Mesothelial cell of epicardium (in vitro differentiated cells): ENCODE measurements around the gene JRKL. TPM values are rescaled to one million over a fixed set of nuclear protein-coding genes. Genes with fewer than 3 reads are reported as not detected.

Experiments
- DNase-seq, 2 experiments: peaks; one replicate each; pipeline ENCODE4 v3.0.0; 2021; ENCODE audit warnings: low spot score in 2 of 2; ENCODE audit not compliant: unreplicated experiment in 2 of 2
- H3K27ac Mint-ChIP-seq: 2 replicates; pipeline ENCODE4 v1.8.0; 2021; ENCODE audit warnings: mixed read lengths
- H3K27me3 Mint-ChIP-seq: 2 replicates; pipeline ENCODE4 v1.8.0; 2021; ENCODE audit warnings: low read depth, mixed read lengths
- H3K36me3 Mint-ChIP-seq: 2 replicates; pipeline ENCODE4 v1.8.0; 2021; ENCODE audit warnings: mixed read lengths
- H3K4me1 Mint-ChIP-seq: 2 replicates; pipeline ENCODE4 v1.8.0; 2021; ENCODE audit warnings: mixed read lengths
- H3K4me3 Mint-ChIP-seq: 2 replicates; pipeline ENCODE4 v1.8.0; 2021; ENCODE audit warnings: mild to moderate bottlenecking, moderate library complexity, mixed read lengths
- H3K9me3 Mint-ChIP-seq: 2 replicates; pipeline ENCODE4 v1.8.0; 2021; ENCODE audit warnings: mixed read lengths
- CTCF ChIP-seq: fragments of 200-600 bp; sonication (generic); IDR thresholded peaks from one replicate; pipeline ENCODE4 v1.5.0; 2021; ENCODE audit warnings: antibody characterized with exemption; ENCODE audit not compliant: unreplicated experiment
- total RNA-seq: library from RNA; stranded (reverse); gene quantifications from 3 replicates; pipeline ENCODE4 v1.2.1, GENCODE V29; 2021

The JRKL gene
- total RNA-seq = 12.2 to 12.9 TPM (median 12.7 TPM) in 3 replicates

- Mint-ChIP-seq H3K27ac (peak within 1 kb of the TSS; percentile 98), H3K27me3 (no peaks in the 10 kb centered on the region), H3K9me3 (peaks cover 18% of the 10 kb centered on the region), H3K4me3 (peak within 1 kb of the TSS; percentile 96), H3K36me3 (peaks cover 20% of the 10 kb centered on the region), H3K4me1 (peaks cover 31% of the 10 kb centered on the region)
- TF ChIP-seq CTCF = no peak
- peak; percentile 95 to 98 for DNase-seq
Observed at GRCh38 chr11:96389720-96390487, at the start of gene JRKL, which contains the start of gene CCDC82. Gene JRKL, plus strand, starts transcription at chr11:96390013. Its CDS starts 637 bp downstream, at chr11:96390650. Gene CCDC82, minus strand, starts transcription at chr11:96389912. Its CDS starts 5,165 bp downstream, at chr11:96384747.

DNA sequence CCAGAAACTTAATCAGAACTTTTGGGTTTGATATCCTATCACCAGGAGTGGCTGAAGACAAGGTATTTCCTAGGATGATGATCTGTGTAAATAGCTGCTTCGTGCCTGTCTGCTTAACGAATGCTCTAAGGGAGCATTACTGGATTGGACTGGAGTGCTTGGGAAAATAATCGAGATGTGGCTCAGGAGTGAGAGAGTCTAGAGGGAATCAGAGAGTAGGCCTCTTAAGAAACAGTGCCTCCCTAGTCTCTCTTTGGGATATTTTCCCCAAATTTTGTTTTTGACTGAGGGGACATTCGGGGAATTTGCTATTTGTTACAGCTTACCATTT lies 49.3 kb upstream of the JRKL start:
- Mint-ChIP-seq H3K27me3 (no peaks in the 10 kb centered on the region), H3K4me1 (peaks cover 63% of the 10 kb centered on the region), H3K4me3 (peak overlapping the region; percentile 97), H3K27ac (peak overlapping the region; percentile 97), H3K9me3 (no peaks in the 10 kb centered on the region), H3K36me3 (no peaks in the 10 kb centered on the region)
- no peak for DNase-seq
- no peak for TF ChIP-seq CTCF

DNA sequence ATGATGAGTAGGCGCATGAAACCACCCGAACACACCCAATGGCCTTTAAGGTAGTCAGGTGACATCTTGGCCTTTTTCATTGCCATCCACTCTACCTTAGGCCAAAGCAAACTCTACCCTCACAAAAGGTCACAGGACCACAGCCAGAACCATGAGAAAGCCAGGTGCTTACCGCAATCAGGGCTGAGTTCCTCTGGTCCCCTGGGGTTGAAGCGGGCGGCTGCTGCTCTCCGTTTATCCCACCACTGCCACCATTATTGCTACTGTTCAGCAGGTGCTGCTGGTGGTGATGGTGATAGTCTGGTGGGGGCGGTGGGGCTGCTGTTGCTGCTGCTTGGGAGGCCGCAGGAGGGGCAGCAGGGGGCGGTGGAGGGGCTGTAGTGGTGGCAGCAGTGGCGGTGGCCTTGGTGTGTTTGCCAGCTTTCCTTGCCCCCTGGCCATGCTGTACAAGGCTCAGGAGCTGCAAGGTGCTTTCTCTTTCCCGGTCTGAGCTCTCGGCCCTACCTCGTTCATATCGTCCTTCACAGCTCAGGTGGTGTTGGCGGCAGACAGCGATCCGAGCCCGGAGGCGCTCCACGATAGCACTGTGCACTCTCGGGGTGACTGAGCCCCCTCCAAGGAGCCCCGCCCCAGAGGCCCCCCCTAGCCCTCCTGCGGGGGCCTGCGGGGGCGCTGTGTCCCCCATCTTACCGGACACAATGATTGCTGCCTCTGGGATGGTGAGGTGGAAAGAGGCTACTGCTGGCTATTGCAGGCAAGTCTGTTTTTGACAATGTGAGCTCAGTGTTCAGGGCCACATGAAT lies 48.4 kb upstream of the JRKL start:
- Mint-ChIP-seq H3K9me3 (no peaks in the 10 kb centered on the region), H3K4me3 (peak overlapping the region; percentile 97), H3K27ac (peak overlapping the region; percentile 97), H3K27me3 (no peaks in the 10 kb centered on the region), H3K36me3 (no peaks in the 10 kb centered on the region), H3K4me1 (peaks cover 57% of the 10 kb centered on the region)
- no peak for TF ChIP-seq CTCF
- DNase-seq = no peak

DNA sequence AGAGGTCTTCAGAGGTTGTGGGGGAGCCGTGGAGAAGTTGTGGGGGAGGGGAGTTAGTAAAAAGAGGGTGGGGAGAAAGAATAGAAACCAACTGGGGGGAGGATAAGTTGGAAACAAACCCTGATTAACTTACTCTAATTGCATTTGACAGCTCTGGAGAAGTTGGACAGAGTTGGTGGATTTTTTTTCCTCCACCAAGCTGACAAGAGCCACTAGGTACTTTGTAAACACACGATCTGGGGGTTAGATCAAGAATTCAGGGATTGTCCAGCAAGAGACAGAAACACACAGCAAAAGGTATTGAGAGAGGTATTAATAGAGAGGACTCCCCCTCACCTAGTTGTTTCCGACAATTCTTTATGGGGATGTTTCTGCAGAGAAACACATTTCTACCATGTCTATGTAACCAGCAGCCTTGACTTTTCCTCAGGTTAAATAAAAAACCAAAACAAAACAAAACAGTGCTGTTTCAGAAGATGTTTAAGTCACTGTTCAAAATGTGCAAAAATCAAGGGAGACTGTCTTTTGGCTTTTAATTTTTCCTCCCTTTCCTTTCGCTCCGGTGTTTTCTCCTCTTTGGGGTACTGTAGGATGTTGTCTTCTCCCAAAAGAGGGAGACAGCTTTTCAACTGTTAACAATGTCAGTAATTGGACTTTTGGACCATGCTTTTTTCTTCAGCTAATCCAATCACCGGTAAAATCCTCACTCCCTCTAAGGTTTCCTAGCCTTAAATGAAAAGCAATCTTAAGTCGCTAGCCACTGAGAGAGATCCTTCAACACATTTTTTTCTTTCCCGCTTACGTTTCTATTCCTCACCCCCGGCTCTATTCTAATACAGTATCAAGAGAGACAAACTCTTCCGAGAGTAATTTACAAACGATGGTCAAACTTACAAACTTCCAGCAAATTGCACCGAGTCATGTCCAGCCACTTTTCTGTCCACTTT lies 47.5 kb upstream of the JRKL start:
- Mint-ChIP-seq H3K36me3 (no peaks in the 10 kb centered on the region), H3K4me1 (peaks cover 49% of the 10 kb centered on the region), H3K9me3 (no peaks in the 10 kb centered on the region), H3K4me3 (peak overlapping the region; percentile 97), H3K27ac (peak overlapping the region; percentile 97), H3K27me3 (no peaks in the 10 kb centered on the region)
- no peak for DNase-seq
- TF ChIP-seq CTCF = no peak
